Fibroblast of the aortic adventitia (primary cell): ENCODE measurements around the gene USP50. TPM values are rescaled to one million over a fixed set of nuclear protein-coding genes. Genes with fewer than 3 reads are reported as not detected.

Experiments used
- DNase-seq: peaks from one replicate; pipeline ENCODE4 v3.0.0-alpha.2; 2010; ENCODE audit warnings: low read depth
- H3K4me3 ChIP-seq: 2 replicates; pipeline ENCODE4 v1.5.1; 2011; ENCODE audit warnings: low read depth, mild to moderate bottlenecking, control low read depth, low read length, moderate library complexity
- CTCF ChIP-seq: IDR thresholded peaks from 2 replicates; pipeline ENCODE4 v1.5.1; 2011; ENCODE audit warnings: mild to moderate bottlenecking, low read length, control low read depth, inconsistent platforms; ENCODE audit not compliant: insufficient read depth
- small RNA-seq: library from RNA; depleted of rRNA; stranded (forward); fragments of <200 nt; gene quantifications from one replicate; pipeline ENCODE3, GENCODE V24; 2012
- total RNA-seq: library from RNA; depleted of rRNA; stranded (reverse); fragments of >200 nt; gene quantifications from 2 replicates; pipeline ENCODE4 v1.2.3, GENCODE V29; 2012; ENCODE audit warnings: low replicate concordance

Gene USP50
- total RNA-seq, 1 donor = 0.72 TPM

- peak; percentile 16 for DNase-seq
- H3K4me3 ChIP-seq = no peak overlapping the region
- TF ChIP-seq CTCF = no peak
These were observed 82.8 kb downstream of the USP50 start for GRCh38 chr15:50463423-50464358.

- no peak for TF ChIP-seq CTCF
- DNase-seq = peak; percentile 66
- H3K4me3 ChIP-seq = no peak overlapping the region
These were observed 87.9 kb downstream of the USP50 start for GRCh38 chr15:50458348-50459112.

GRCh38 chr15:50452927-50453326 is 93.5 kb downstream of the USP50 start:
- peak; percentile 38 for DNase-seq
- no peak for TF ChIP-seq CTCF
- H3K4me3 ChIP-seq = no peak overlapping the region

Small RNAs within 50 kb of the gene (small RNA-seq; reads per million reads assigned to genes)
- gene RNA5SP395 = not detected

Other genes starting within 250 kb of the USP50 start
- gene GABPB1, start 191.5 kb downstream of the USP50 start, total RNA-seq = 13.7 and 31.9 TPM in 2 replicates
- 32.2 and 58.1 TPM in 2 replicates for gene USP8, start 122.3 kb downstream of the USP50 start, total RNA-seq
- 92.6 and 101 TPM in 2 replicates for gene TRPM7, start 140.1 kb upstream of the USP50 start, total RNA-seq
- gene SPPL2A, start 219.0 kb upstream of the USP50 start, total RNA-seq = 51.9 and 128 TPM in 2 replicates